ENCODE data around the gene ZNF775.

- TF ChIP-seq YY1 (IDR thresholded peaks at IDR 0.05; ENCODE audit: low read depth): no peak
- no peak for TF ChIP-seq MAX (IDR thresholded peaks at IDR 0.05)
- no peak for TF ChIP-seq ZBTB7A (IDR thresholded peaks at IDR 0.05; ENCODE audit: low read depth)
- no peak for TF ChIP-seq FOXM1 (IDR thresholded peaks at IDR 0.05; ENCODE audit: borderline replicate concordance, low read depth)
- no peak for TF ChIP-seq USF1 (IDR thresholded peaks at IDR 0.05)
- no peak for TF ChIP-seq CREB1 (IDR thresholded peaks at IDR 0.05; ENCODE audit: low read depth)
These were observed 28.7 kb downstream of the ZNF775 start for GRCh38 chr7:150407588-150408392.

All from Ishikawa (cell line).